ENCODE results near the gene GRM2. TPM values are rescaled to one million over a fixed set of nuclear protein-coding genes. Genes with fewer than 3 reads are reported as not detected.
A peak's percentile ranks its signal among the peaks of the same experiment; 100 is the strongest.
"Not testable (repeated sequence)": the region's sequence is repeated elsewhere in the genome, so short reads cannot be mapped to it uniquely, and the experiment has no call there.

The GRM2 gene
- total RNA-seq, 1 donor: not detected

GRCh38 chr3:51748327-51748726 lies 41.5 kb downstream of the GRM2 start:
- no peak for DNase-seq (ENCODE audit: low read depth)
- no peak for TF ChIP-seq CTCF (IDR thresholded peaks at IDR 0.05; ENCODE audit: insufficient read depth, low read depth, low read length)
- H3K4me3 ChIP-seq (ENCODE audit: low read depth, low read length): no peak overlapping the region

GRCh38 chr3:51750878-51751277 lies 44.0 kb downstream of the GRM2 start:
- no peak for TF ChIP-seq CTCF (IDR thresholded peaks at IDR 0.05; ENCODE audit: insufficient read depth, low read depth, low read length)
- no peak for DNase-seq (ENCODE audit: low read depth)
- H3K4me3 ChIP-seq (ENCODE audit: low read depth, low read length): no peak overlapping the region

GRCh38 chr3:51751287-51751686 lies 44.4 kb downstream of the GRM2 start:
- no peak overlapping the region for H3K4me3 ChIP-seq (ENCODE audit: low read depth, low read length)
- no peak for DNase-seq (ENCODE audit: low read depth)
- no peak for TF ChIP-seq CTCF (IDR thresholded peaks at IDR 0.05; ENCODE audit: insufficient read depth, low read depth, low read length)

- not testable (repeated sequence) for DNase-seq (ENCODE audit: low read depth); H3K4me3 ChIP-seq (ENCODE audit: low read depth, low read length)
Observed at GRCh38 chr3:51753763-51754750, 47.2 kb downstream of the GRM2 start.

GRCh38 chr3:51759203-51759602 lies 52.3 kb downstream of the GRM2 start:
- no peak for DNase-seq (ENCODE audit: low read depth)
- TF ChIP-seq CTCF (IDR thresholded peaks at IDR 0.05; ENCODE audit: insufficient read depth, low read depth, low read length): no peak
- no peak overlapping the region for H3K4me3 ChIP-seq (ENCODE audit: low read depth, low read length)

Small RNA genes lying within 50 kb of the gene (small RNA-seq; reads per million reads assigned to genes)
- 9.5 reads per million, percentile 89 among the genes with 10 or more reads in this experiment for gene RNA5SP132

Other genes starting within 250 kb of the GRM2 start
- 11.0 and 15.5 TPM in 2 replicates for gene DCAF1, start 207.1 kb upstream of the GRM2 start, total RNA-seq
- gene RAD54L2, start 168.3 kb upstream of the GRM2 start, total RNA-seq: 26.3 and 26.7 TPM in 2 replicates
- gene TEX264, start 35.8 kb upstream of the GRM2 start, total RNA-seq: 37.6 and 37.7 TPM in 2 replicates
- not detected in 2 replicates for gene IQCF6, start 72.2 kb downstream of the GRM2 start, total RNA-seq
- gene IQCF2, start 154.5 kb downstream of the GRM2 start, total RNA-seq: not detected in 2 replicates
- gene IQCF5, start 168.5 kb downstream of the GRM2 start, total RNA-seq: not detected in 2 replicates
- not detected in 2 replicates for gene IQCF1, start 196.3 kb downstream of the GRM2 start, total RNA-seq
- 22.5 and 24.8 TPM in 2 replicates for gene RRP9, start 234.8 kb downstream of the GRM2 start, total RNA-seq
- gene PARP3, start 235.3 kb downstream of the GRM2 start, total RNA-seq: 24.6 and 25.1 TPM in 2 replicates
- gene GPR62, start 248.3 kb downstream of the GRM2 start, total RNA-seq: under 0.01 TPM in 1 of 2 replicates, not detected in the other

Data from fibroblast of villous mesenchyme (primary cell).